Fibroblast of pulmonary artery (primary cell): ENCODE data around the gene NCKAP5.

ENCODE experiments used
- DNase-seq: peaks from one replicate; pipeline ENCODE4 v3.0.0-alpha.2; 2010; ENCODE audit warnings: low read depth
- H3K4me3 ChIP-seq: replicated peaks from 2 replicates; pipeline ENCODE4 v1.5.1; 2011; ENCODE audit warnings: low read depth, mild to moderate bottlenecking, control low read depth, low read length, moderate library complexity
- CTCF ChIP-seq: IDR thresholded peaks from 2 replicates; pipeline ENCODE4 v1.5.1; 2011; ENCODE audit warnings: mild to moderate bottlenecking, control low read depth, low read length, inconsistent platforms; ENCODE audit errors: missing control alignments

NCKAP5 gene

GRCh38 chr2:133194777-133195335 is 373.4 kb downstream of the NCKAP5 start:
- H3K4me3 ChIP-seq = no peak overlapping the region
- TF ChIP-seq CTCF = no peak
- no peak for DNase-seq

- no peak for DNase-seq
- no peak for TF ChIP-seq CTCF
- H3K4me3 ChIP-seq = no peak overlapping the region
Measured at GRCh38 chr2:133194362-133194655, 374.0 kb downstream of the NCKAP5 start.

GRCh38 chr2:133193544-133194361 is 374.5 kb downstream of the NCKAP5 start:
- DNase-seq = peak; percentile 8
- TF ChIP-seq CTCF = no peak
- no peak overlapping the region for H3K4me3 ChIP-seq

GRCh38 chr2:133192028-133192427 is 376.2 kb downstream of the NCKAP5 start:
- TF ChIP-seq CTCF = peak; percentile 7
- no peak overlapping the region for H3K4me3 ChIP-seq
- no peak for DNase-seq

- no peak overlapping the region for H3K4me3 ChIP-seq
- peak; percentile 9 for DNase-seq
- TF ChIP-seq CTCF = no peak
Measured at GRCh38 chr2:133177196-133177595, 391.1 kb downstream of the NCKAP5 start.

- DNase-seq = no peak
- no peak for TF ChIP-seq CTCF
- no peak overlapping the region for H3K4me3 ChIP-seq
Measured at GRCh38 chr2:133175926-133176325, 392.3 kb downstream of the NCKAP5 start.

GRCh38 chr2:133173224-133173623 is 395.0 kb downstream of the NCKAP5 start:
- no peak for TF ChIP-seq CTCF
- DNase-seq = no peak

More at GRCh38 chr2:133173224-133173623, 395.0 kb downstream of the NCKAP5 start:
- no peak overlapping the region for H3K4me3 ChIP-seq
